ENCODE results near the gene RCAN2.

- TF ChIP-seq TOX (CRISPR knock-in tag; IDR thresholded peaks at IDR 0.05; ENCODE audit: borderline replicate concordance), result no peak
- no peak for TF ChIP-seq ZC3H10 (CRISPR knock-in tag; IDR thresholded peaks at IDR 0.05)
- no peak for TF ChIP-seq ZFP3 (CRISPR knock-in tag; IDR thresholded peaks at IDR 0.05)
- no peak for TF ChIP-seq RARB (CRISPR knock-in tag; IDR thresholded peaks at IDR 0.05)
- TF ChIP-seq CREB5 (CRISPR knock-in tag; IDR thresholded peaks at IDR 0.05; ENCODE audit: low read depth), result no peak
- no peak for TF ChIP-seq ARNTL (CRISPR knock-in tag; IDR thresholded peaks at IDR 0.05; ENCODE audit: borderline replicate concordance, low read depth)
- no peak for TF ChIP-seq ZFP30 (CRISPR knock-in tag; IDR thresholded peaks at IDR 0.05)
- TF ChIP-seq GLIS3 (CRISPR knock-in tag; IDR thresholded peaks at IDR 0.05), result no peak
- no peak for TF ChIP-seq BACH2 (CRISPR knock-in tag; IDR thresholded peaks at IDR 0.05; ENCODE audit: borderline replicate concordance)
- no peak for TF ChIP-seq ESRRG (CRISPR knock-in tag; IDR thresholded peaks at IDR 0.05)
- TF ChIP-seq CSRNP3 (CRISPR knock-in tag; IDR thresholded peaks at IDR 0.05), result no peak
- no peak for TF ChIP-seq ZNF565 (CRISPR knock-in tag; conservative IDR thresholded peaks at IDR 0.05; ENCODE audit: low read depth)
- TF ChIP-seq PATZ1 (CRISPR knock-in tag; IDR thresholded peaks at IDR 0.05; ENCODE audit: borderline replicate concordance), result no peak
- no peak for TF ChIP-seq POU6F1 (CRISPR knock-in tag; IDR thresholded peaks at IDR 0.05; ENCODE audit: borderline replicate concordance, low read depth)
These were observed 189.1 kb downstream of the RCAN2 start for GRCh38 chr6:46302176-46302575.

All from SK-N-SH treated with all-trans-retinoic acid at 6 μM for 48 hours (cell line).